K562 (cell line): Measurements from ENCODE around the gene TRIM71. TPM values are rescaled to one million over a fixed set of nuclear protein-coding genes. Genes with fewer than 3 reads are reported as not detected.
"Not testable (repeated sequence)": the region's sequence is repeated elsewhere in the genome, so short reads cannot be mapped to it uniquely, and the experiment has no call there.

Experiments used
- ATAC-seq: fragments of 200-7000 bp; cut with Tn5 transposase; 3 replicates; pipeline ENCODE4 v1.9.1; 2020; ENCODE audit warnings: moderate library complexity
- BruUV-seq: library from RNA; stranded (reverse); fragments of 400-500 nt; replicated peaks from 2 replicates; lab custom pipeline; 2021; lab: Mats Ljungman, UMichigan
- CTCF ChIA-PET: fragments of 300-600 bp; formaldehyde crosslinking; extraction: SDS; loops from one replicate; lab custom pipeline; 2021; ENCODE audit warnings: low intra/inter-chr PET ratio; lab: Yijun Ruan, JAX
- POLR2A ChIA-PET: fragments of 300-600, 350-650 bp; sonication (Branson Sonifier 250); formaldehyde crosslinking; extraction: SDS; loops from one replicate; lab custom pipeline; 2021; ENCODE audit warnings: antibody characterized with exemption, inconsistent platforms; lab: Yijun Ruan, JAX
- DNase-seq, 4 experiments: peaks; one replicate each; pipeline versions ENCODE4 v3.0.0 to v3.0.0-alpha.2; 2011 to 2018; ENCODE audit warnings: low spot score in 3 of 4, mixed read lengths in 3 of 4; ENCODE audit errors: extremely low read depth in 1 of 4
- FAIRE-seq: peaks from 2 replicates; lab custom pipeline; 2011; peaks lifted over from hg19 to GRCh38; lab: Jason Lieb, UNC
- H2AFZ ChIP-seq: 2 replicates; pipeline ENCODE4 v1.6.0; 2011; ENCODE audit warnings: low read depth, low read length, control low read depth, inconsistent platforms
- H3K27ac ChIP-seq: fragments of 200-600 bp; 3 replicates; pipeline ENCODE4 v1.8.0; 2011; ENCODE audit warnings: low read depth, mild to moderate bottlenecking, control low read depth, inconsistent platforms, low read length, moderate library complexity, mixed read lengths; ENCODE audit errors: extremely low read depth
- H3K27me3 ChIP-seq, 2 experiments: fragments of 300-600 bp in 1 of 2; 2 replicates in 1 of 2; 3 replicates in 1 of 2; pipeline versions ENCODE4 v1.6.0 to v1.8.0; 2011; ENCODE audit warnings: inconsistent platforms in 2 of 2, low read length in 2 of 2, mild to moderate bottlenecking in 1 of 2, mixed read lengths in 1 of 2, moderate library complexity in 1 of 2; ENCODE audit not compliant: control insufficient read depth in 2 of 2, insufficient read depth in 2 of 2
- H3K36me3 ChIP-seq: fragments of 300-600 bp; 3 replicates; pipeline ENCODE4 v1.8.0; 2011; ENCODE audit warnings: mild to moderate bottlenecking, low read length, inconsistent platforms; ENCODE audit not compliant: control insufficient read depth, insufficient read depth
- H3K4me1 ChIP-seq, 2 experiments: fragments of 200-600 bp in 1 of 2; replicated peaks in 1 of 2; 2 replicates in 1 of 2; 3 replicates in 1 of 2; pipeline versions ENCODE4 v1.5.1 to v1.8.0; 2011; ENCODE audit warnings: inconsistent platforms in 2 of 2, low read length in 2 of 2, mild to moderate bottlenecking in 1 of 2, mixed read lengths in 1 of 2, moderate library complexity in 1 of 2; ENCODE audit not compliant: control insufficient read depth in 2 of 2, insufficient read depth in 2 of 2
- H3K4me2 ChIP-seq: 2 replicates; pipeline ENCODE4 v1.6.1; 2011; ENCODE audit warnings: low read length, control low read depth, inconsistent platforms, mixed read lengths; ENCODE audit not compliant: insufficient read depth
- H3K4me3 ChIP-seq: fragments of 200-600 bp; sonication (generic), shearing (Covaris generic); 2 replicates; pipeline ENCODE4 v1.5.1; 2016; ENCODE audit warnings: control low read depth, inconsistent platforms
- H3K79me2 ChIP-seq: fragments of 200-600 bp; 3 replicates; pipeline ENCODE4 v1.8.0; 2011; ENCODE audit warnings: low read length, inconsistent platforms; ENCODE audit not compliant: control insufficient read depth, insufficient read depth
- H3K9ac ChIP-seq, 2 experiments: 2 replicates each; pipeline versions ENCODE4 v1.6.0 to v1.6.1; 2011; ENCODE audit warnings: low read depth in 2 of 2, low read length in 2 of 2, control low read depth in 1 of 2, inconsistent platforms in 1 of 2, mild to moderate bottlenecking in 1 of 2, mixed read lengths in 1 of 2; ENCODE audit not compliant: insufficient read depth in 1 of 2
- H3K9me1 ChIP-seq: one replicate; pipeline ENCODE4 v1.6.0; 2011; ENCODE audit warnings: inconsistent platforms, mild to moderate bottlenecking, low read length, moderate library complexity; ENCODE audit not compliant: control insufficient read depth, insufficient read depth
- H3K9me3 ChIP-seq: replicated peaks from 2 replicates; pipeline ENCODE4 v1.5.1; 2011; ENCODE audit warnings: low read depth, low read length, inconsistent platforms; ENCODE audit not compliant: control insufficient read depth, insufficient read depth
- H4K20me1 ChIP-seq: replicated peaks from 2 replicates; pipeline ENCODE4 v1.6.1; 2011; ENCODE audit warnings: low read length, inconsistent platforms, mixed read lengths; ENCODE audit not compliant: control insufficient read depth, insufficient read depth
- ARID4B ChIP-seq: sonication (generic); formaldehyde crosslinking; IDR thresholded peaks from 2 replicates; pipeline ENCODE4 v1.8.0; 2022; ENCODE audit warnings: mild to moderate bottlenecking, missing genetic modification reagents
- EP300 ChIP-seq: IDR thresholded peaks from 2 replicates; pipeline ENCODE4 v1.6.1; 2012; ENCODE audit warnings: low read length, improper control_type of control experiment
- FOXA3 ChIP-seq, 2 experiments: fragments of 450-650 bp in 1 of 2; sonication (generic) in 1 of 2; formaldehyde crosslinking; IDR thresholded peaks in 1 of 2; conservative IDR thresholded peaks in 1 of 2; 2 replicates each; pipeline versions ENCODE4 v1.4.0 to v1.8.0; 2020 to 2022; ENCODE audit warnings: mild to moderate bottlenecking in 2 of 2, missing genetic modification reagents in 1 of 2
- KLF16 ChIP-seq: IDR thresholded peaks from 2 replicates; pipeline ENCODE4 v1.6.1; 2016; ENCODE audit warnings: antibody characterized with exemption
- NR3C1 ChIP-seq: sonication (generic); formaldehyde crosslinking; IDR thresholded peaks from 2 replicates; pipeline ENCODE4 v1.8.1; 2022; ENCODE audit warnings: missing genetic modification reagents
- SREBF1 ChIP-seq: fragments of 150-350 bp; IDR thresholded peaks from 2 replicates; pipeline ENCODE4 v1.6.1; 2014; ENCODE audit warnings: antibody characterized with exemption, low read depth, low read length, borderline replicate concordance
- ZBTB1 ChIP-seq: sonication (generic); formaldehyde crosslinking; IDR thresholded peaks from 2 replicates; pipeline ENCODE4 v1.8.1; 2023; ENCODE audit warnings: missing genetic modification reagents, low read depth, mild to moderate bottlenecking, borderline replicate concordance
- ZBTB26 ChIP-seq: fragments of 450-650 bp; formaldehyde crosslinking; IDR thresholded peaks from 2 replicates; pipeline ENCODE4 v1.4.0; 2022; ENCODE audit warnings: missing genetic modification characterization
- ZNF23 ChIP-seq: fragments of 250-450 bp; sonication (Bioruptor Pico); IDR thresholded peaks from 2 replicates; pipeline ENCODE4 v1.4.0; 2020; ENCODE audit warnings: mild to moderate bottlenecking
- ZNF696 ChIP-seq: fragments of 250-450 bp; sonication (Bioruptor Pico); conservative IDR thresholded peaks from 2 replicates; pipeline ENCODE4 v1.4.0; 2020; ENCODE audit warnings: mild to moderate bottlenecking, moderate library complexity
- WGBS: fragments of 100-300 bp; shearing (Covaris generic); methylation state at CpG from one replicate; pipeline ENCODE4 v1.1.6; 2016; ENCODE audit warnings: low coverage, mixed read lengths; ENCODE audit not compliant: insufficient coverage; ENCODE audit errors: missing lambda C conversion rate; 5-methylcytosine and 5-hydroxymethylcytosine counted together
- in situ Hi-C: fragments of 300-500 bp; cut with MboI; formaldehyde crosslinking; loops from 4 replicates; pipeline ENCODE4 v1.15.0; 2018; ENCODE audit warnings: inconsistent platforms, mixed read lengths
- intact Hi-C: fragments of 100-400 bp; cut with micrococcal nuclease; formaldehyde crosslinking; loops from 2 replicates; pipeline ENCODE4 v1.14.2; 2022
- polyA plus RNA-seq, 8 experiments: library from polyadenylated mRNA; depleted of rRNA in 4 of 8; stranded (reverse) in 5 of 8; unstranded in 3 of 8; fragments of >200 nt; fragmentation: Nextera tagmentation in 2 of 8; fragmentation: Illumina TruSeq in 1 of 8; extraction: Ambion mirVana in 2 of 8; extraction: Trizol in 1 of 8; gene quantifications; 2 replicates each; pipeline versions ENCODE4 v1.2.1 to v1.2.3, GENCODE V29; 2011 to 2014; ENCODE audit warnings: inconsistent platforms in 1 of 8, missing spikeins in 1 of 8
- total RNA-seq, 7 experiments: library from RNA; depleted of rRNA in 6 of 7; stranded (reverse); fragments of >200 nt in 6 of 7; fragmentation: Illumina TruSeq in 2 of 7; extraction: Trizol in 2 of 7; gene quantifications; 2 replicates each; pipeline versions ENCODE4 v1.2.1 to v1.2.3, GENCODE V29; 2011 to 2021; ENCODE audit warnings: low replicate concordance in 1 of 7

The TRIM71 gene
- total and polyA plus RNA-seq, 9 of the 15 experiments (the other 6 are each of a cell fraction or from before 2014, with no cell fraction given), result 0.04 to 0.11 TPM; not detected in 7

DNA sequence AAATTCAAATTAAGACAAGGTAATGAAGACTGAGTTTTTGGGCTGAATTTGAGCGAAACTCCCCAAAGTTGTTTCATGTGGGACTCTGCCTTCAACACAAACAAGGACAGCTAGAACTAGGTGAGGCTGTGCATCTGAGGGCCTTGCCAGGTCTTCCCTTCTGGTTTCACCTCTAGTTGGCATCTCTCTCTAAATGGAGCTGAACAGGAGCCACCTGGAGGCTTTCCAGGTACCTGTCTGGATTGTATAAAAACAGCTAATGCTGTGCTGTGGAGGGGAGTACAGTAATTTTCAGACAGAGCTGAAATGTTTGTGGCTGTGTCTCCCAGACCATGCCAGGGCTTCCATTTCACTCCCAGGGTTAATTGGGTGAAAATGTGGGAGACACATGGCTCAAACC is 27.1 kb downstream of the TRIM71 start (continued):
- no peak for TF ChIP-seq ARID4B (CRISPR knock-in tag)
- no peak for TF ChIP-seq ZBTB1 (CRISPR knock-in tag)
- no peak for TF ChIP-seq ZNF23 (CRISPR knock-in tag)
- TF ChIP-seq FOXA3 (CRISPR knock-in tag; conservative IDR thresholded peaks at IDR 0.05 in 1 of 2, IDR thresholded peaks at IDR 0.05 in 1 of 2), result no peak
- no peak for TF ChIP-seq EP300
- no peak for TF ChIP-seq NR3C1
- TF ChIP-seq ZNF696 (CRISPR knock-in tag), result no peak
- TF ChIP-seq ZBTB26 (CRISPR knock-in tag), result no peak
- no peak for TF ChIP-seq KLF16
- no peak for TF ChIP-seq SREBF1

DNA sequence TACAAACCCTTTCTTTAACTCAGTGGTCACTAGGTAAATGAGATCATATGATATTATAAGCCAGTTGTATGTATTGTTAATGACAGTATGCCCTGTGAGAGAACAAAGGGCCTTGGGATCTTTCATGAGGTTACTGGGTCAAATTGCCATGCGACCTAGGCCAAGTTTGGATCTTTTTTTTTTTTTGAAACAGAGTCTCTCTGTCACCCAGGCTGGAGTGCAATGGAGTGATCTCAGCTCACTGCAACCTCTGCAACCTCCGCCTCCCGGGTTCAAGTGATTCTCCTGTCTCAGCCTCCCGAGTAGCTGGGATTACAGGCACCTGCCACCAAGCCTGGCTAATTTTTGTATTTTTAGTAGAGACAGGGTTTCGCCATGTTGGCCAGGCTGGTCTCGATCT is 27.7 kb downstream of the TRIM71 start:
- intact Hi-C loops, FAIRE-seq, in situ Hi-C loops, BruUV-seq, H3K4me3 ChIP-seq, H3K9ac ChIP-seq, H3K36me3 ChIP-seq, H2AFZ ChIP-seq, H3K9me1 ChIP-seq, H3K27ac ChIP-seq, H3K79me2 ChIP-seq, H3K9me3 ChIP-seq, H3K4me1 ChIP-seq, DNase-seq, ATAC-seq, H3K4me2 ChIP-seq, CTCF ChIA-PET, H4K20me1 ChIP-seq: not testable (repeated sequence)
- 9% methylated on average over 6 of the region's 6 CpGs for WGBS
- POLR2A ChIA-PET, result interaction anchor here (0.6 kb wide), 1 partner anchor 13 kb away, joined by 3 read pairs; no protein-coding TSS in a partner anchor
- H3K27me3 ChIP-seq, result peaks cover 30 to 47% of the 10 kb centered on the region in 2 experiments
